GM12878 (cell line): ENCODE data around the gene ITPKB. TPM values are rescaled to one million over a fixed set of nuclear protein-coding genes. Genes with fewer than 3 reads are reported as not detected.

Experiments
- ATAC-seq: fragments of 200-7000 bp; cut with Tn5 transposase; 3 replicates; pipeline ENCODE4 v1.9.1; 2020; ENCODE audit warnings: mild to moderate bottlenecking, moderate library complexity
- BruUV-seq: library from RNA; stranded (reverse); fragments of 400-500 nt; replicated peaks from 2 replicates; lab custom pipeline; 2021; lab: Mats Ljungman, UMichigan
- CTCF ChIA-PET: fragments of 300-600 bp; sonication (Branson Sonifier 250); formaldehyde crosslinking; extraction: SDS; loops from one replicate; lab custom pipeline; 2021; ENCODE audit warnings: inconsistent platforms; lab: Yijun Ruan, JAX
- POLR2A ChIA-PET: fragments of 350-600 bp; formaldehyde crosslinking; extraction: SDS; loops from one replicate; lab custom pipeline; 2021; ENCODE audit warnings: inconsistent platforms; lab: Charles Lee
- RAD21 ChIA-PET: fragments of 300-600 bp; sonication (Branson Sonifier 250); formaldehyde crosslinking; loops from one replicate; lab custom pipeline; 2023; ENCODE audit warnings: antibody characterized with exemption; ENCODE audit not compliant: unreplicated experiment; lab: Charles Lee
- SMC1A ChIA-PET: fragments of 300-600 bp; sonication (Branson Sonifier 250); formaldehyde crosslinking; loops from one replicate; lab custom pipeline; 2023; ENCODE audit not compliant: unreplicated experiment, uncharacterized antibody; lab: Charles Lee
- DNase-seq: peaks from one replicate; pipeline ENCODE4 v3.0.0-alpha.2; 2011; ENCODE audit warnings: low read depth, low spot score
- FAIRE-seq: peaks from 3 replicates; lab custom pipeline; 2011; peaks lifted over from hg19 to GRCh38; lab: Jason Lieb, UNC
- H2AFZ ChIP-seq: 2 replicates; pipeline ENCODE4 v1.6.0; 2011; ENCODE audit warnings: low read depth, low read length, control low read depth; ENCODE audit not compliant: control insufficient read depth
- H3K27ac ChIP-seq: 2 replicates; pipeline ENCODE4 v1.5.1; 2011; ENCODE audit warnings: control low read depth; ENCODE audit not compliant: control insufficient read depth, insufficient read depth
- H3K27me3 ChIP-seq, 2 experiments: replicated peaks in 1 of 2; 2 replicates each; pipeline versions ENCODE4 v1.6.0 to v1.6.1; 2011; ENCODE audit warnings: low read length in 1 of 2; ENCODE audit not compliant: control insufficient read depth in 2 of 2, insufficient read depth in 2 of 2
- H3K36me3 ChIP-seq, 2 experiments: 2 replicates each; pipeline ENCODE4 v1.5.1; 2011; ENCODE audit warnings: low read length in 1 of 2; ENCODE audit not compliant: control insufficient read depth in 2 of 2, insufficient read depth in 2 of 2
- H3K4me1 ChIP-seq: 2 replicates; pipeline ENCODE4 v1.6.1; 2011; ENCODE audit warnings: mild to moderate bottlenecking, low read length, moderate library complexity, mixed read lengths; ENCODE audit not compliant: control insufficient read depth, insufficient read depth
- H3K4me2 ChIP-seq: 2 replicates; pipeline ENCODE4 v1.6.0; 2011; ENCODE audit warnings: control low read depth; ENCODE audit not compliant: control insufficient read depth, insufficient read depth
- H3K4me3 ChIP-seq: fragments of 200-600 bp; sonication (generic); 2 replicates; pipeline ENCODE4 v1.5.1; 2016
- H3K79me2 ChIP-seq: 2 replicates; pipeline ENCODE4 v1.6.0; 2011; ENCODE audit warnings: low read length; ENCODE audit not compliant: control insufficient read depth, insufficient read depth
- H3K9ac ChIP-seq: 2 replicates; pipeline ENCODE4 v1.8.0; 2011; ENCODE audit warnings: low read length, control low read depth, mixed read lengths; ENCODE audit not compliant: control insufficient read depth, insufficient read depth
- H3K9me3 ChIP-seq: replicated peaks from 3 replicates; pipeline ENCODE4 v1.5.1; 2011; ENCODE audit warnings: mild to moderate bottlenecking, low read length; ENCODE audit not compliant: control insufficient read depth, insufficient read depth
- H4K20me1 ChIP-seq: 2 replicates; pipeline ENCODE4 v1.6.0; 2011; ENCODE audit not compliant: control insufficient read depth, insufficient read depth
- CREB1 ChIP-seq: IDR thresholded peaks from 2 replicates; pipeline ENCODE4 v1.6.1; 2012; ENCODE audit warnings: low read depth, mild to moderate bottlenecking, inconsistent platforms
- CREM ChIP-seq: IDR thresholded peaks from 2 replicates; pipeline ENCODE4 v1.6.1; 2014; ENCODE audit warnings: antibody characterized with exemption, low read depth
- FOXK2 ChIP-seq: fragments of 450-650 bp; IDR thresholded peaks from 2 replicates; pipeline ENCODE4 v1.6.1; 2017; ENCODE audit warnings: mild to moderate bottlenecking, moderate library complexity
- NFIC ChIP-seq: IDR thresholded peaks from 2 replicates; pipeline ENCODE4 v1.6.1; 2012; ENCODE audit warnings: low read depth, mild to moderate bottlenecking, inconsistent platforms, low read length, moderate library complexity
- NFYA ChIP-seq: IDR thresholded peaks from 2 replicates; pipeline ENCODE4 v1.6.1; 2011; ENCODE audit warnings: low read depth, mild to moderate bottlenecking, low read length, improper control_type of control experiment, borderline replicate concordance
- RAD21 ChIP-seq: IDR thresholded peaks from 2 replicates; pipeline ENCODE4 v1.6.1; 2011; ENCODE audit warnings: mild to moderate bottlenecking, low read depth, low read length, moderate library complexity; ENCODE audit not compliant: insufficient read depth
- RELA ChIP-seq: fragments of 450-650 bp; IDR thresholded peaks from 2 replicates; pipeline ENCODE4 v1.8.0; 2014; ENCODE audit warnings: borderline replicate concordance; ENCODE audit not compliant: partially characterized antibody
- ZNF592 ChIP-seq: fragments of 450-650 bp; IDR thresholded peaks from 2 replicates; pipeline ENCODE4 v1.6.1; 2017; ENCODE audit warnings: mild to moderate bottlenecking, moderate library complexity
- WGBS: methylation state at CpG from one replicate; pipeline ENCODE4 v1.1.6; 2016; ENCODE audit warnings: low lambda C conversion rate; ENCODE audit not compliant: insufficient replicate concordance, insufficient coverage; ENCODE audit errors: missing lambda C conversion rate; 5-methylcytosine and 5-hydroxymethylcytosine counted together
- in situ Hi-C: fragments of 300-500 bp; cut with MboI; formaldehyde crosslinking; loops from 9 replicates; pipeline ENCODE4 v1.14.3; 2018; ENCODE audit warnings: mixed read lengths
- intact Hi-C: fragments of 100-400 bp; cut with micrococcal nuclease; formaldehyde crosslinking; loops from one replicate; pipeline ENCODE4 v1.14.2; 2022; ENCODE audit not compliant: unreplicated experiment
- polyA plus RNA-seq, 11 experiments: library from polyadenylated mRNA; depleted of rRNA in 4 of 11; unstranded in 6 of 11; stranded (reverse) in 5 of 11; fragments of >200 nt; fragmentation: Nextera tagmentation in 4 of 11; fragmentation: Illumina TruSeq in 1 of 11; extraction: Ambion mirVana in 4 of 11; extraction: Trizol in 1 of 11; gene quantifications; 1 replicate in 1 of 11; 2 replicates in 10 of 11; pipeline versions ENCODE4 v1.2.1 to v1.2.3, GENCODE V29; 2011 to 2016; ENCODE audit warnings: inconsistent platforms in 2 of 11, missing spikeins in 2 of 11, low read depth in 1 of 11
- total RNA-seq, 4 experiments: library from RNA; depleted of rRNA in 3 of 4; stranded (reverse); fragments of >200 nt in 3 of 4; fragmentation: Illumina TruSeq in 1 of 4; extraction: Trizol in 1 of 4; gene quantifications; 2 replicates each; pipeline versions ENCODE4 v1.2.1 to v1.2.3, GENCODE V29; 2013 to 2021

Gene ITPKB
- total and polyA plus RNA-seq, 10 of the 15 experiments (the other 5 are each of a cell fraction or from before 2014, with no cell fraction given), result 1.3 to 38.7 (median 12.9) TPM

GRCh38 chr1:226686440-226687425 is 52.3 kb downstream of the ITPKB start:
- 59% methylated on average over 12 of the region's 12 CpGs for WGBS
- in situ Hi-C loops, result no loop called here

More at GRCh38 chr1:226686440-226687425, 52.3 kb downstream of the ITPKB start:
- Histone ChIP-seq H3K4me1 (peaks cover 24% of the 10 kb centered on the region), H3K9ac (no peak overlapping the region), H3K36me3 (peaks cover 2 to 5% of the 10 kb centered on the region in 2 experiments; a peak in 2 of 4 replicates), H3K27ac (no peak overlapping the region), H2AFZ (no peak overlapping the region), H3K4me2 (no peak overlapping the region), H4K20me1 (no peaks in the 10 kb centered on the region), H3K79me2 (peaks cover 7% of the 10 kb centered on the region), H3K9me3 (no peaks in the 10 kb centered on the region), H3K27me3 (no peaks in the 10 kb centered on the region), H3K4me3 (no peak overlapping the region)
- ChIA-PET RAD21 (interaction anchor here (0.6 to 3.4 kb wide), 16 partner anchors 7 to 246 kb away, joined by 3 to 20 read pairs (median 5); no protein-coding TSS in a partner anchor), CTCF (interaction anchor here (0.7 to 3.7 kb wide), 15 partner anchors 9 to 140 kb away, joined by 3 to 40 read pairs (median 8); no protein-coding TSS in a partner anchor), SMC1A (interaction anchor here (0.8 to 2.7 kb wide), 13 partner anchors 11 to 330 kb away, joined by 3 to 20 read pairs (median 7); no protein-coding TSS in a partner anchor), POLR2A (interaction anchor here (1.2 to 3.6 kb wide), 3 partner anchors 8 to 44 kb away, joined by 3 to 21 read pairs (median 7); no protein-coding TSS in a partner anchor)
- no peak for FAIRE-seq
- peak; percentile 15; the same call in 1 of the 3 replicates for ATAC-seq
- DNase-seq, result no peak
- BruUV-seq, result no TSS peak
- intact Hi-C loops, result no loop called here
- TF ChIP-seq CREB1 (peak; percentile 40; the same call in 1 of the 2 replicates), ZNF592 (no peak), NFYA (no peak), FOXK2 (no peak), RELA (no peak), NFIC (peak; percentile 18; the same call in 1 of the 2 replicates), RAD21 (no peak), CREM (peak; percentile 35; the same call in 1 of the 2 replicates)
